HUES64 (cell line): Measurements from ENCODE around the gene RASGRP1.

Experiments used
- H3K27ac ChIP-seq: 2 replicates; pipeline ENCODE4 v1.7.0; 2013; ENCODE audit warnings: low read depth, low read length, inconsistent platforms
- H3K27me3 ChIP-seq: 2 replicates; pipeline ENCODE4 v1.6.1; 2013; ENCODE audit warnings: mild to moderate bottlenecking, low read length; ENCODE audit not compliant: insufficient read depth
- H3K36me3 ChIP-seq: 2 replicates; pipeline ENCODE4 v1.6.1; 2013; ENCODE audit warnings: mild to moderate bottlenecking, low read length; ENCODE audit not compliant: insufficient read depth
- H3K4me1 ChIP-seq: 2 replicates; pipeline ENCODE4 v1.6.1; 2013; ENCODE audit warnings: mild to moderate bottlenecking, low read length, moderate library complexity; ENCODE audit not compliant: insufficient read depth
- H3K4me3 ChIP-seq: 2 replicates; pipeline ENCODE4 v1.5.1; 2013; ENCODE audit warnings: mild to moderate bottlenecking, low read length, moderate library complexity
- H3K9ac ChIP-seq: 2 replicates; pipeline ENCODE4 v1.6.1; 2013; ENCODE audit warnings: mild to moderate bottlenecking, low read depth, low read length
- H3K9me3 ChIP-seq: 2 replicates; pipeline ENCODE4 v1.6.1; 2013; ENCODE audit warnings: low read depth, low read length; ENCODE audit not compliant: insufficient read depth
- WGBS: fragments of 150-250, 120-280 bp; methylation state at CpG from one replicate; pipeline ENCODE4 v1.1.7; 2013; ENCODE audit warnings: missing lambda C conversion rate; 5-methylcytosine and 5-hydroxymethylcytosine counted together

The RASGRP1 gene

DNA sequence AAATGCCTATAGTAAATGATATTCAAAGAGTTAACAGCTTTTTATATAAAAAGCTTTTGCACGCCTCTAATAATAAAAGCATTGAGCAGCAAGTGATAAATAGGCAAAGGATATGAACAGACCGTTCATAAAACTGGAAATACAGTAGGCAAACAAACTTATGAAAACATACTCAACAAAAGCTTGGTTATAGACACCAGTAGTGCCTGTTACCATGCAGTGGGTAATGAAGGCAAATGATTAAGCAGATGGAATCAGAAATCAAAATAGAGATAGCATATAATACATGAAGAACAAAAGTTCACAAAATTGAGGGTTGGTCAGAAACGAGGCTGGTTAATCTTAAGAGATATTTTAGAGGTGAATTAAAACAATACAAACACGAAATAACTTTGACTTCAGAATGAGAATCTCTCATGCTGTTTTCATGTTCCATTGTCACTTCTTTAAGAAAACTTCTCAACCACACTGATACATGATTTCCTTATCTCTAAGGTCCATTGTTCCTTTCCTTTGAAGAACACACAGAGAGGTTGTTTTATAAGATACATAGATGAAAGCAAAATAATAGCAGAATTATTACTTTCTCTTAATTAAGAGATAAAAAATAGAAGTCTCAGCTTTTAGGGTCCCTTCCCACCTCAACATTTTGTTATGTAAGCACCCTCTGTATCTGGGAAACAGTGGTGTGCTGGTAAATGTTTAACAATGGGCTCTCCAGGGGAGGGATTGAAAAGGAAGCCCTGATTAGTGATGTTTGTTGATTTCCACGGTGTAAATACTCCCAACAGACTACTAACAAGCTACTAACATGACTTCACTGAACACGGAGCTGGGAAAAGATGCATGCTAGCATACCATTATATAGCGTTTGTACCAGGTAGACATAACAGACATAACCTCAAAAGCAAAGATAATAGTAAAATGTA, 12.6 kb downstream of the RASGRP1 start:
- no peak overlapping the region for H3K9ac ChIP-seq
- no peaks in the 10 kb centered on the region for H3K9me3 ChIP-seq
- H3K27me3 ChIP-seq, result no peaks in the 10 kb centered on the region
- no peaks in the 10 kb centered on the region for H3K36me3 ChIP-seq
- H3K27ac ChIP-seq, result no peak overlapping the region
- WGBS, result 60% methylated on average over 3 of the region's 7 CpGs
- H3K4me3 ChIP-seq, result no peak overlapping the region
- peaks cover 9% of the 10 kb centered on the region for H3K4me1 ChIP-seq

DNA sequence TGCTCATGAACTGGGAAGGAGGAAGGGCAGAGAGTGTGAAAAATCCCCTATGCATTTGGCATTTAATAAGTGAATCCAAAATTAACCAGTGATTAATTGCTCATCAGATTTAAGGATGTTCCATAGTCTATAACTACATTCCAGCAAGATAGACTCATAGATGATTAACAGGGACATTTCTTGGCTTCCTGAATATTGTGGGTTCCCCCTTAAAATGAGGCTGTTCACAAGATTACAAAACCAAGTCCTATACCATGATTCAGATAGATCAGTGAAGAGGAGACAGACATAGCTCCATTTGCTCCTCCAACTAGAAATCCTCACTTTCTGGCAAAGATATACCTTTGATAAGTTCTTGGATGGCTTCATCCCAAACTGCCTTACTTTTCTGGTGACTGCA, 15.4 kb downstream of the RASGRP1 start:
- Histone ChIP-seq H3K4me1 (peaks cover 9% of the 10 kb centered on the region), H3K27me3 (no peaks in the 10 kb centered on the region), H3K27ac (no peak overlapping the region), H3K36me3 (no peaks in the 10 kb centered on the region), H3K9me3 (no peaks in the 10 kb centered on the region), H3K4me3 (no peak overlapping the region), H3K9ac (no peak overlapping the region)

DNA sequence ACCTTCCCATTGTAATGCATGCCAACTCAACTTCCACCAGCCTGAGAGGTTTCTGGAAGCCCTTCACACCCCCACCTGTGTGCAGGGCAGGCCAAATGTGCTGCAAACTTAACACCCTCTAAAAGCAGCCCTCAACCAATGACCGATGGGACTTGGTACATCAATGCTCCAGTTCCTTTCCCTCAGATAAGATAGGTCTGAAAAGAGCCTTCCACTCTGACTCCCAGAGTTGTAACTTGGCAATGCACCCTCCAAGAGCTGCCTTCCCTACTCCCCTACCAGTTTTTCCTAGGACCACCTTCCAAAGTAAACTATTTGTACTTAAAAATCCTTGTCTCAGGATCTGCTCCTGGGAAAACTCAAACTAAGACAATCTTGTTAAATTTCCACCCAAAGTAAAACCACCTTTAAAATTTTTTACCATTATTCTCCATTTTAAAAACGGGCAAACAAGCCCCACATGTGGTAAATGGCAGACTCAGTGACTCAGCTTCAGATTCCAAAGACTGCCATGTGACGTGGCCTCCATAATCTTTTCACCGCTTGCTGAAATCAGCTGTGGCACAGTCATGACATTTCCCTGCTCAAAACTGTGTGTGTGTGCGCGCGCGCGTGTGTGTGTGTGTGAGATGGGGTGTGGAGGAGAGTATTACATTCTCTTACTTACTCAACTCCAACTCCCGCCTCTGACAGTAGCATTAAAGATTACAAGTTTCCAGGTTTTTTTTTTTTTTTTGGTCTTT, 17.2 kb downstream of the RASGRP1 start:
- H3K4me3 ChIP-seq, result no peak overlapping the region
- no peak overlapping the region for H3K27ac ChIP-seq
- H3K9me3 ChIP-seq, result no peaks in the 10 kb centered on the region
- no peaks in the 10 kb centered on the region for H3K36me3 ChIP-seq
- WGBS, result 91% methylated on average over 5 of the region's 10 CpGs
- H3K27me3 ChIP-seq, result no peaks in the 10 kb centered on the region
- H3K9ac ChIP-seq, result no peak overlapping the region
- peaks cover 8% of the 10 kb centered on the region for H3K4me1 ChIP-seq

DNA sequence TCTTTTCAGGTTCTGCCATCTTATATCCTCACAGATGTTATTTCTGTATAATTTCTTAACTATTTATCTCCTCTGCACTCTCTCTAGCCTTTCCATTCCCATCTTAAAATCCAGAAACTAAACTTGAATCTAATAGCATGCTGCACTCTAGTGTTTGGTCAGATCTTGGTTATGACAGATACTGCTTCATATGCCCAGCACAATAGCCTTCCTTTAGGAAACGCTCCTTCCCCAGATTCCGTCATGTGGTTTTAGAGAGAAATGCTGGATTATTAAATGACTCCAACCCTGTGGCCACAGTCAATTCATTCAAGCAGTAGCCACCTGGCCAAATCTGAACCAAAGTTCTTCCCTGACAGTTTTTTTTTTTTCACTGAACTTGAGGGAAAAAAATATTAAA, 19.4 kb downstream of the RASGRP1 start:
- Histone ChIP-seq H3K36me3 (no peaks in the 10 kb centered on the region), H3K9ac (no peak overlapping the region), H3K27ac (no peak overlapping the region), H3K9me3 (no peaks in the 10 kb centered on the region), H3K4me3 (no peak overlapping the region), H3K4me1 (no peaks in the 10 kb centered on the region), H3K27me3 (no peaks in the 10 kb centered on the region)
- 95% methylated on average over 2 of the region's 2 CpGs for WGBS

DNA sequence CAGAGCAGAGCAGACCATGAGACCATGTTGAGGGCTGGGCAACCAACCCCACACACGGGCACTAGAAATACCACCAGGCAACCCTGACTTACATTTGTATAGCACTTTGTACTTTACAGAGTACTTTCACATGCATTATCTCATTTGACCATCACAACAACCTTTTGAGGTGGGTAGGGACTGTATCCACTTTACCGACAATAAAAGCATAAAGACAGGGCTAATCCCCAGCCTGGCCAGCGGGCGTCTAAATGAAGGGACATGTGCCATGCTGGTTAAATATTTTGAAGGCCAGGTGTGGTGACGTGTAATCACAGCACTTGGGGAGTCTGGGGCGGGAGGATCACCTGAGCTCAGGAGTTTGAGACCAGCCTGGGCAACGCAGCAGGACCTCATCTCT, 23.6 kb downstream of the RASGRP1 start:
- no peaks in the 10 kb centered on the region for H3K9me3 ChIP-seq
- H3K27me3 ChIP-seq, result no peaks in the 10 kb centered on the region
- WGBS, result 90% methylated on average over 7 of the region's 7 CpGs
- H3K9ac ChIP-seq, result no peak overlapping the region
- H3K4me3 ChIP-seq, result no peak overlapping the region
- H3K36me3 ChIP-seq, result no peaks in the 10 kb centered on the region
- no peak overlapping the region for H3K27ac ChIP-seq
- H3K4me1 ChIP-seq, result no peaks in the 10 kb centered on the region

DNA sequence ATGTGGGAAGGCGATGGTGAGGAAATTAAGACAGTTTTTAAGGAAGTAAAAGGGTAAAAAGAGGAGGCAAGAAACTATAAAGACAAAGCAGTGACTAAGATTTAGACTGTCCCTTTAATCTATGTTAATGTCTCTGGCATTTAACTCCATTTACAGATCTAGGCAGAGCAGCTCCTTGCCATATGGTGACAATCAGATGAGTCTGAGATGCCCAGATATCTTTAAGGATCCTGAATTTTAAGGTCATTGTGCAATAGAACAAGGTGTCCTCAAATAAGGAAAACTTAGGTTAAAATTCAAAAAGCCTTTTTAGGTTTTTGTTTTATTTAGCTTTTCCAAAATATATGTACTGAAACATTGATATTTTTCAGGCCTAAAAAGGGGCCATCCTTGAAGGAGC, 24.1 kb downstream of the RASGRP1 start:
- H3K4me3 ChIP-seq, result no peak overlapping the region
- no peaks in the 10 kb centered on the region for H3K4me1 ChIP-seq
- H3K9me3 ChIP-seq, result no peaks in the 10 kb centered on the region
- H3K27ac ChIP-seq, result no peak overlapping the region
- WGBS, result 91% methylated on average over 1 of the region's 1 CpG
- H3K27me3 ChIP-seq, result no peaks in the 10 kb centered on the region
- H3K36me3 ChIP-seq, result no peaks in the 10 kb centered on the region
- H3K9ac ChIP-seq, result no peak overlapping the region

DNA sequence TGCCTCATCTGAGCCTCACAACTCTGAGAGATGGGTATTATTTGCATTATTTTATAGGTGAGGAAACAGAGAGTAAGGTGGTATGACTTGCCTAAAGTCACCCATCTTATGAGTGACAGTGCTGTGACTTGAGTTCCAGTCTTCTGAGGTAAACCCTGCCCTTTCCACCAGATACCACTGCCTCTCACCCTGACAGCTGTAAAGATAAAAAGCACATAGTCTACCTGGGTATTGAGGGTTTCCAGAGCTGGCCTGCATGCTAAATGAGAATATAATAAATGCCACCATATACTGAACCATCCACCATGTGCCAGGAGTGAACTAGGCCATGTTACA, 25.6 kb downstream of the RASGRP1 start:
- H3K9me3 ChIP-seq, result no peaks in the 10 kb centered on the region
- no peak overlapping the region for H3K27ac ChIP-seq
- H3K4me1 ChIP-seq, result no peaks in the 10 kb centered on the region
- no peaks in the 10 kb centered on the region for H3K36me3 ChIP-seq
- no peaks in the 10 kb centered on the region for H3K27me3 ChIP-seq
- no peak overlapping the region for H3K4me3 ChIP-seq
- H3K9ac ChIP-seq, result no peak overlapping the region

DNA sequence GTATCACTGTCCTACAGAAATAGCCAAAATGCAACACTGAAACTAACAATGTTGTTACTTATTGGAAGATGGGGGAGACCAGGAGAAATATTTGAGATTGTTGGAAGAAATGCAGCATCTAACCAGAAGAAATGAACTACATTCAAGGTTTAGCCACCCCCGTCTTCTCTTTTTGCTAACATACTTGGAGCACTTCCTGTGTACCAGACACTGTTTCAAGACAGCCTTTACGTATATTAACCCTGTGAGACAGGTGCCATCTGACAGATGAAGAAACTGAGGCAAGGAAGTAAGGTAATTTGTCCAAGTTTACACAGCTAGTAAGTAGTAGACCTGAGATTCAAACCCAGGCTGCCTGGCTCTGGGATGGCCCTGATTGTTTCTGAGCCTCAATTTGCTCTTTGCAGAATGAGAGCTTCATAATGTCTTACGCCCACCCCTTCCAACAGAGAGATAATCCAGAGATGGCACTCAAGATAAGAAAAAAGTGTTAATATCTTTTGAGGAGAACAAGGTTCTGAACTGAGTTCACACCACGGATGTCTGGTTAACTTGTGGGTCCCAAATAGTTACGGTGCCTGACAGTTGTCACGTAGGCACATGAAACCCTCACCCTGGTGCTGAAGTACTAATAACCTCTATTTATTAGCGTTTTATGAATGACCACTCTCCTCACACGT, 26.1 kb downstream of the RASGRP1 start:
- Histone ChIP-seq H3K27ac (no peak overlapping the region), H3K36me3 (no peaks in the 10 kb centered on the region), H3K27me3 (no peaks in the 10 kb centered on the region), H3K4me1 (no peaks in the 10 kb centered on the region), H3K9me3 (no peaks in the 10 kb centered on the region), H3K9ac (no peak overlapping the region), H3K4me3 (no peak overlapping the region)
- 96% methylated on average over 7 of the region's 8 CpGs for WGBS

DNA sequence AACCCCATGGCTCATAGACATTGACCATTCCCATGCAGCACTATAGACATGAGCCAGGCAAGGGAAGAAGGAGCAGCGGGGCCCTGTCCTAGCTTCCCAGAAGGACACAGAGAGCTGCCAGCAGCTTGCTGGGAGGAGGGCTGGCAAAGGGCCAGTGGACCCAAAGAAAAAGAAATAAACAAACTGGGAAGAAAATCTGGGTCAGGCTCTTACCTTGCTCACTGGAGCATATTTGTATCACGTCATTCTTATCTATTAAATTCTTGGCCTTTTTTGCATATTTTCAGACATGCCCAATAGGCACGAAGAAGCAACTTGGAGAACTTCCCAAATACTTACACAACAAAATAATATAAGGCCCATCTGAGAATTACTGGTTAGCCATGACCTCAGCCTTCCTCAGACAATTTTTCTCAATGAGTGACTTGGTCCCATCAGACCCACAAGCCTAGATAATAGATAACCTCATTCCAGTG, 28.4 kb downstream of the RASGRP1 start:
- H3K36me3 ChIP-seq, result no peaks in the 10 kb centered on the region

DNA sequence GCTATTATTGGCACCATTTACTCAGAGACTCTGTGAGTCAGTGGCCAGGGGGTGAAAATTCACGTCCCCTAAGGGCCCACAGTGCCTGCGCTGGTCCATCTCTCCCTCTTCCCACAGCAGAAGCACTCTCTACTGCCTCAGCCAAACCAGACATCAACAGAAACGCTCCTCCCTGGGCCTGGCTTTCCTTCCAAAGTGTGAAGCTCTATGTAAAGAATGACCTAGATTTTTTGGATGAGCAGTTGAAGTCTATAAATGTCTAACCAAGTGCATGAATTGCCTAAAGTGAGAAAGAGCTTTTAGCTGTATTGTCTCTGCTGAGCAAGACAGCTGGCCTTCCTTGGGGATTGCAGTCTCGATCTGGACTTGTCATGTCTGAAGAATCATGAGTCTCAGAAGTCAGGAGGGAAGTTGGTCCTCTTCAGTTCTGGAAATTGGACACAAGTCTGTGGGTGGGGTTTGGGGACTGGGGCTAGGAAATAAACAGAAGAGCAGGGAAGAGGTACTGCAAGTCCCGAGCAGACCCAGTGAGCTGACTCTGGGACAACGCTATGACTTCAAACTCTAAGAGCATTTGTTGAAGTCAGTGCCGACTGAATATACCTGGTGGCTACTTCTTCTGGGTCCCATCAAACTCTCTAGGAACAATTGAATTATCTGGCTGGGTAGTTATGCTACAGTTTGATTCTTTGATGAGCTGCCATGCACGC, 29.0 kb downstream of the RASGRP1 start:
- Histone ChIP-seq H3K36me3 (no peaks in the 10 kb centered on the region), H3K4me3 (no peak overlapping the region), H3K9me3 (no peaks in the 10 kb centered on the region), H3K27ac (no peak overlapping the region), H3K27me3 (no peaks in the 10 kb centered on the region), H3K4me1 (peaks cover 6% of the 10 kb centered on the region; the same call in 1 of the 2 replicates), H3K9ac (no peak overlapping the region)
- 94% methylated on average over 7 of the region's 8 CpGs for WGBS

More for the DNA sequence above, 28.4 kb downstream of the RASGRP1 start:
- Histone ChIP-seq H3K9me3 (no peaks in the 10 kb centered on the region), H3K4me1 (peaks cover 6% of the 10 kb centered on the region; the same call in 1 of the 2 replicates), H3K4me3 (no peak overlapping the region), H3K9ac (no peak overlapping the region), H3K27me3 (no peaks in the 10 kb centered on the region), H3K27ac (no peak overlapping the region)
- WGBS, result 96% methylated on average over 3 of the region's 3 CpGs
